Lower lobe of right lung (tissue), 2 donors: ENCODE data around the gene LRCOL1. TPM values are rescaled to one million over a fixed set of nuclear protein-coding genes. Genes with fewer than 3 reads are reported as not detected.

Experiments used
- ATAC-seq, 2 donors: fragments of 200-7000 bp; cut with Tn5 transposase; one replicate each; pipeline ENCODE4 v1.9.1; 2020 to 2022; ENCODE audit warnings: mild to moderate bottlenecking in 2 of 2, moderate library complexity in 2 of 2
- DNase-seq: peaks from one replicate; pipeline ENCODE4 v3.0.0-alpha.2; 2020
- H3K27ac ChIP-seq: fragments of 200-600 bp; one replicate; pipeline ENCODE4 v1.8.0; 2022
- H3K27me3 ChIP-seq: fragments of 200-600 bp; one replicate; pipeline ENCODE4 v1.8.0; 2022; ENCODE audit warnings: low read depth
- H3K36me3 ChIP-seq: fragments of 200-600 bp; one replicate; pipeline ENCODE4 v1.8.0; 2022; ENCODE audit warnings: mild to moderate bottlenecking
- H3K4me1 ChIP-seq: fragments of 200-600 bp; one replicate; pipeline ENCODE4 v1.8.0; 2022
- H3K4me3 ChIP-seq: fragments of 200-600 bp; one replicate; pipeline ENCODE4 v1.8.0; 2022; ENCODE audit warnings: mild to moderate bottlenecking
- H3K9me3 ChIP-seq: fragments of 200-600 bp; one replicate; pipeline ENCODE4 v1.8.0; 2022
- intact Hi-C: fragments of 100-400 bp; cut with DNase I; formaldehyde crosslinking; loops from one replicate; pipeline ENCODE4 v1.11.0; 2022
- total RNA-seq: library from RNA; stranded (reverse); fragmentation: NEBNext Ultra II Directional; extraction: Animal tissue kit (Norgen Biotek cat#: 25700); gene quantifications from one replicate; pipeline ENCODE4 v1.2.1, GENCODE V29; 2021
- TF ChIP-seq, protein P1 (sequence below): fragments of 200-600 bp; IDR thresholded peaks from one replicate; pipeline ENCODE4 v1.8.0; 2022; ENCODE audit warnings: antibody characterized with exemption, mild to moderate bottlenecking
- donor health status: DM: no; HTN: yes; CAD: no; lungs with severe emphysema.

The LRCOL1 gene
- total RNA-seq, 1 donor from 2014 or later = 2.3 TPM

DNA sequence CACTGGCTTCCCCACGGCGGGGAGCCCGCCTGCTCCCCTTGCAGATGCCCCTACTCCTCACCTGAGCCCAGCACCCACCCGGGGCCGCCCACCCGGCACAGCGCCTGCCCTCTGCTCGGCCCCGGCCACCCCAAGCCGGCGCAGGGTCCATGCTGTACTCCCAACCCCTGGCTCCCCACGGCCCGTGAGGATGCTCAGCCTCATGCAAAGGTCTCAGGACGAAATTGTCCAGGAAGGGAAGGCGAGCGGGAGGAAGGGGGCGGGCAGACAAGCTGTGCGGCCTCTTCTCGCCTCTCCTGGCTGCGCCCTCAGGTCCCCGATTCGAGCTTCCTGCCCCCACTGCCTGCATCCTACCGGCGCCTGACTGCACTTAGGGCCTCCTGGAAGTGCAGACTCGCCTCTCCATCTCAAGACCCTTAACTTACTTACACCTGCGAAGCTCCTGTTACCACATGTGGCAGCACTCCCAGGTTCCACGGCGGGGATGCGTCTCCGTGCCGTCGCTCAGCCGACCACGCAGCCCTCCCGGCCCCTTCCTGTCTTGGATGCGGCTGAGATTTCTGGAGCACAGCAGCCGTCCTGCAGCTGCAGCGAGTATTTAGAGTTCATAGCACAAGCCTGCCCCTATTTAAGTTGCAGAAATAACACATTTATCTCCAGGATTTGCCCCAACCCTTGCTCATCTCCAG is 18.0 kb downstream of the LRCOL1 start:
- Histone ChIP-seq H3K9me3 (no peaks in the 10 kb centered on the region), H3K4me3 (no peak overlapping the region), H3K27me3 (no peaks in the 10 kb centered on the region), H3K27ac (no peak overlapping the region), H3K4me1 (peaks cover 10% of the 10 kb centered on the region), H3K36me3 (no peaks in the 10 kb centered on the region)
- TF ChIP-seq, protein P1, sequence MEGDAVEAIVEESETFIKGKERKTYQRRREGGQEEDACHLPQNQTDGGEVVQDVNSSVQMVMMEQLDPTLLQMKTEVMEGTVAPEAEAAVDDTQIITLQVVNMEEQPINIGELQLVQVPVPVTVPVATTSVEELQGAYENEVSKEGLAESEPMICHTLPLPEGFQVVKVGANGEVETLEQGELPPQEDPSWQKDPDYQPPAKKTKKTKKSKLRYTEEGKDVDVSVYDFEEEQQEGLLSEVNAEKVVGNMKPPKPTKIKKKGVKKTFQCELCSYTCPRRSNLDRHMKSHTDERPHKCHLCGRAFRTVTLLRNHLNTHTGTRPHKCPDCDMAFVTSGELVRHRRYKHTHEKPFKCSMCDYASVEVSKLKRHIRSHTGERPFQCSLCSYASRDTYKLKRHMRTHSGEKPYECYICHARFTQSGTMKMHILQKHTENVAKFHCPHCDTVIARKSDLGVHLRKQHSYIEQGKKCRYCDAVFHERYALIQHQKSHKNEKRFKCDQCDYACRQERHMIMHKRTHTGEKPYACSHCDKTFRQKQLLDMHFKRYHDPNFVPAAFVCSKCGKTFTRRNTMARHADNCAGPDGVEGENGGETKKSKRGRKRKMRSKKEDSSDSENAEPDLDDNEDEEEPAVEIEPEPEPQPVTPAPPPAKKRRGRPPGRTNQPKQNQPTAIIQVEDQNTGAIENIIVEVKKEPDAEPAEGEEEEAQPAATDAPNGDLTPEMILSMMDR = no peak
- intact Hi-C loops = no loop called here
- DNase-seq = no peak
- no peak for ATAC-seq

DNA sequence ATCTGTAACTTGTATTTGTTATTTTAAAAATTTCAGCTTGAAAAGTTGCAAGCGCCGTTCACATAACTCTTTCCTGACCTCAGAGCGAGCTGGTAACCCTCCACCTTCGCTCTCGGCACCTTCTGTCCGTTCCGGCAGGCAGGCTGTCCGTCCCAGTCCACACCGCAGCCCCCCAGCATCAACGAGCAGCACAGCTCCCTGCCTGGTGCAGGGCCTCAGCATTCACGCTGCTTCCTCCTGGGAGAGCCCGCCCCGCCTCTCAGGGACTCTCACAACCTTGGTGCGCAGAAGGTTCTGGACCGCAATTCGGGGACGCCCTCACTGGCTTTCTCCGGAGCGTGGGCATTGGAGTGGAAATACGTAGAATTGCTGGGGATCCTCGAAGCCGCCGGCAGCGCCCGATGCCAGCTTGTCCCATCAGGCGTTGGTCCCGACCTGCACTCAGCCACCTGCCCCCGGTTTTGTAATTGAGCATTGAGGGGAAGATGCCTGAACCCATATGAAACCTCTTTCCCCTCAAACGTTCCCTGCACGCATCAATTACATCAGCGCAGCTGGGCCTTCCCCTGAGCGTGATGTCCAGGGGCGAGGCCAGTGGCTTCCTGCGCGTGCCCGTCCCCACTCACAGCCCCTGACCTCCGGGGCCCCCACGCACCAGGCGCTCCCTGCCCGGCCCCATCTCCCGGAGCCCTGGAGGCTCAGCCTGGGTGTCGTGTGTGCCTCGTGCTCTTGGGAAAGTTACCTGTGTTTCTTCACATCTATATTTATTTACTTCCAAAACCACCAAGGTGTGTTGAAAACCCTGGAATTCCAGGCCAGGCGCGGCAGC is 19.1 kb downstream of the LRCOL1 start:
- Histone ChIP-seq H3K27me3 (no peaks in the 10 kb centered on the region), H3K27ac (no peak overlapping the region), H3K4me3 (no peak overlapping the region), H3K4me1 (peaks cover 10% of the 10 kb centered on the region), H3K9me3 (no peaks in the 10 kb centered on the region), H3K36me3 (no peaks in the 10 kb centered on the region)
- no peak for DNase-seq
- ATAC-seq = no peak
- TF ChIP-seq, protein P1 = no peak
- intact Hi-C loops = no loop called here

DNA sequence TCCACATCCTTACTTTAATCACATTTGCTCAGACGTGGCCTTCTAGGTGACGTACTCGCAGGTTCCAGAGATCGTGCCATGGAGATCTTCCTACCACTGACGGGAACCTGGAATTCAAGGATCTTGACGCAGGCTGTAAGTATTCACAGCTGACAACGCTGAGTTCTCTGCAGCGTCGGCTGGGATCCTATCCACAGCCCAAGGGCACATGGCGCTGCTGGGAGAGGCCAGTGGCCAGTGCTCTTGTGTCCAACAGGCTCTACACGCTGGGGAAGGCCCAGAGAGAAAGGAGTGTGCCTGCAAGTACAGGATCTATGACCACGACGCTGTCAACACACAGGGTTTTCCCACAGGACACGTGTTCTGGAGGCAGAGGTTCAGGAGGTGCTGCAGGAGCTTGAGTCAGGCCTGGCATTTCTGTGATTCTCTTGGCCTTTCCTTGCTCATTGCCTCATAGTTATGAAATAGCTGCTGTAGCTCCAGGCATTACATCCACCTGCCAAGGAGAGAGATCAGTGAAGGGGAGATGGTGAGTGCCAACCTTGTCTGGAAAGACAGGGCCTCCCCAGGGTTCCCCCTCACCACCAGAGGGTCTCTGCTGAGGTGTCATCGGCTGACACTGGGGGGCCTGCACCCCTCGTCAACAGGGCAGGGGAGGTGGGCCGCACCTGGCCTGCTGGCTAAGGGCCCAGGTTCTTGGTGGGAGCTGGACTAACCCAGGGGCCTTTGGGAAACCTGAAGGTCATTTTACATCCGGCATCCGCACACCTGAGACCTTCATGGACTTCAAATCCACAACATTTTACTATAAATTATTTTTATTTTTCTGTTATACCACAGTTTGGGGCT is 21.3 kb downstream of the LRCOL1 start:
- TF ChIP-seq, protein P1 = no peak
- intact Hi-C loops = no loop called here
- no peak for ATAC-seq
- Histone ChIP-seq H3K4me3 (no peak overlapping the region), H3K4me1 (peaks cover 10% of the 10 kb centered on the region), H3K36me3 (no peaks in the 10 kb centered on the region), H3K9me3 (no peaks in the 10 kb centered on the region), H3K27ac (no peak overlapping the region), H3K27me3 (no peaks in the 10 kb centered on the region)
- DNase-seq = no peak

DNA sequence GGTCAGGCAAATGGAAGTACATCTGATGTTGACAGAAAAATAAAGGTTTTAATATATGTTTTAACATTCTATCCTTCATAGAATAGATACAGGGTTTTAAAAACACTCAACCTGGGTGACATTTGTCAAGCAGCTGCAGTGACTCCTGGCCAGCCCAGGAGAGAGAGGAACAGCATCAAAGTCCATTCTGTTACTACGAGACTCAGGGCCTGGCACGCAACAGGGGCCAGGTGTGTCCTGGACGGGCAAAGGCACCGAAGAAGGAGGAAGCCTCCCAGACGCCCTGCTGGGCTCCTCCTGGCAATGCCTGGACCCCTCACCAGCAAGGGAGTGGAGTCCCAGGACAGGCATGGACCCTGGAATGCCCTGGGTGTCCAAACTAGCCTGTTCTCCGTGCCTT is 22.1 kb downstream of the LRCOL1 start:
- intact Hi-C loops = no loop called here
- Histone ChIP-seq H3K27ac (no peak overlapping the region), H3K9me3 (no peaks in the 10 kb centered on the region), H3K36me3 (no peaks in the 10 kb centered on the region), H3K27me3 (no peaks in the 10 kb centered on the region), H3K4me1 (peaks cover 3% of the 10 kb centered on the region), H3K4me3 (no peak overlapping the region)
- DNase-seq (no peak), ATAC-seq (no peak)
- TF ChIP-seq, protein P1 = no peak

DNA sequence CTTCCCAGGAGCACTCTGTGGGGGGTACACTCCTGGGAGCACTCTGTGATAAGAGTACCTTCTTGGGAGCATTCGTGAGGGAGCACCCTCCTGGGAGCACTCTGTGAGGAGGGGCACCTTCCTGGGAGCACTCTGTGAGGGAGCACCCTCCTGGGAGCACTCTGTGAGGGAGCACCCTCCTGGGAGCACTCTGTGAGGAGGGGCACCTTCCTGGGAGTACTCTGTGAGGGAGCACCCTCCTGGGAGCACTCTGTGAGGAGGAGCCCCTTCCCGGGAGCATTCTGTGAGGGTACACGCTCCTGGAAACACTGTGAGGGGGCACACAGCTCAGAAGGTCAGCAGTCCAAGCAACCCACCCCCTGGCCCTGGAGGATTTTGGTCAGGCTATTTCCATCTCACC is 22.6 kb downstream of the LRCOL1 start:
- intact Hi-C loops = no loop called here
- DNase-seq = no peak
- Histone ChIP-seq H3K9me3 (no peaks in the 10 kb centered on the region), H3K27me3 (no peaks in the 10 kb centered on the region), H3K4me1 (no peaks in the 10 kb centered on the region), H3K36me3 (no peaks in the 10 kb centered on the region), H3K27ac (no peak overlapping the region), H3K4me3 (no peak overlapping the region)
- TF ChIP-seq, protein P1 = no peak
- ATAC-seq = no peak
